MV-4-11 (cell line): Measurements from ENCODE around the gene RAD54L2.
"Not testable (repeated sequence)": the region's sequence is repeated elsewhere in the genome, so short reads cannot be mapped to it uniquely, and the experiment has no call there.

Experiments used
- DNase-seq: peaks from one replicate; lab custom pipeline; 2025; lab: John Stamatoyannopoulos, UW

Gene RAD54L2, protein sequence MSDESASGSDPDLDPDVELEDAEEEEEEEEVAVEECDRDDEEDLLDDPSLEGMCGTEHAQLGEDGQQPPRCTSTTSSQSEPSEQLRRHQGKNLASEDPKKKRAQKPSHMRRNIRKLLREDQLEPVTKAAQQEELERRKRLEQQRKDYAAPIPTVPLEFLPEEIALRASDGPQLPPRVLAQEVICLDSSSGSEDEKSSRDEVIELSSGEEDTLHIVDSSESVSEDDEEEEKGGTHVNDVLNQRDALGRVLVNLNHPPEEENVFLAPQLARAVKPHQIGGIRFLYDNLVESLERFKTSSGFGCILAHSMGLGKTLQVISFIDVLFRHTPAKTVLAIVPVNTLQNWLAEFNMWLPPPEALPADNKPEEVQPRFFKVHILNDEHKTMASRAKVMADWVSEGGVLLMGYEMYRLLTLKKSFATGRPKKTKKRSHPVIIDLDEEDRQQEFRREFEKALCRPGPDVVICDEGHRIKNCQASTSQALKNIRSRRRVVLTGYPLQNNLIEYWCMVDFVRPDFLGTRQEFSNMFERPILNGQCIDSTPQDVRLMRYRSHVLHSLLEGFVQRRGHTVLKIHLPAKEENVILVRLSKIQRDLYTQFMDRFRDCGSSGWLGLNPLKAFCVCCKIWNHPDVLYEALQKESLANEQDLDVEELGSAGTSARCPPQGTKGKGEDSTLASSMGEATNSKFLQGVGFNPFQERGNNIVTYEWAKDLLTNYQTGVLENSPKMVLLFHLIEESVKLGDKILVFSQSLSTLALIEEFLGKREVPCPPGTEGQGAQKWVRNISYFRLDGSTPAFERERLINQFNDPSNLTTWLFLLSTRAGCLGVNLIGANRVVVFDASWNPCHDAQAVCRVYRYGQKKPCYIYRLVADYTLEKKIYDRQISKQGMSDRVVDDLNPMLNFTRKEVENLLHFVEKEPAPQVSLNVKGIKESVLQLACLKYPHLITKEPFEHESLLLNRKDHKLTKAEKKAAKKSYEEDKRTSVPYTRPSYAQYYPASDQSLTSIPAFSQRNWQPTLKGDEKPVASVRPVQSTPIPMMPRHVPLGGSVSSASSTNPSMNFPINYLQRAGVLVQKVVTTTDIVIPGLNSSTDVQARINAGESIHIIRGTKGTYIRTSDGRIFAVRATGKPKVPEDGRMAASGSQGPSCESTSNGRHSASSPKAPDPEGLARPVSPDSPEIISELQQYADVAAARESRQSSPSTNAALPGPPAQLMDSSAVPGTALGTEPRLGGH (N-terminal part only)

GRCh38 chr3:51538459-51539290 is at the start of gene RAD54L2:
Gene RAD54L2 (plus strand): TSS chr3:51538719. CDS start chr3:51590421, 51,702 bp downstream.
- peak; percentile 55 for DNase-seq

GRCh38 chr3:51498876-51499738 is 39.4 kb upstream of the RAD54L2 start:
- DNase-seq: peak; percentile 95

GRCh38 chr3:51500632-51501131 is 37.8 kb upstream of the RAD54L2 start:
- no peak for DNase-seq

DNA sequence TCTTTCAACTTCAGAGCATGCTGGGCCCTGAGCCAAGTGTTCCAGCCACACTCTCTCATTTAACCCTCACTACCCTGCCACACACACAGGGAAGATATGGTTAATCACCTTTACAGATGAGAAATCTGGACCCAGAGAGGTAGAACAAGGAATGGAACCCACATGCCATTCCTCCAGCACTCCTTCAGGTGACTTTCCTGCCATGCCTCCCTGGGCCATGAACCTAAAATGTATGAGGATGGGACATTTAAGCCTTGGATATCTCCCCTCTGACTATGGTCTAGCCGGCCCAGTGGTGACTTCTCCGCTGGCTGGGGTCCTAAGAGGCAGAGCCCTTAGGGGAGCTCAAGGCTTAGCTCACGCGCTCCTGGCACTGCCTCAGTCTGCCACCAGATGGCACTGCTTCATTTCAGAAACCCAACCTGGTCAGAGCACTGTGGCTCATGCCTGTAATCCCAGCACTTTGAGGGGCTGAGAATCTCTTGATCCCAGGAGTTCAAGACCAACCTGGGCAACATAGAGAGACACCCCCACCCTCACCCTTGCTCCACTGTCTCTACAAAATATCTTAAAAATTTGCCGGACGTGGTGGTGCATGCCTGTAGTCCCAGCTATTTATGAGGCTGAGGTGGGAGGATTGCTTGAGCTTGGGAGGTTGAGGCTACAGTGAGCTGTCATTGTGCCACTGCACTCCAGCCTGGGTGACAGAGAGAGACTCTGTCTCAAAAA is 36.5 kb upstream of the RAD54L2 start:
- peak; percentile 56 for DNase-seq

- DNase-seq: no peak
These were observed 36.0 kb upstream of the RAD54L2 start for GRCh38 chr3:51502562-51502910.

DNA sequence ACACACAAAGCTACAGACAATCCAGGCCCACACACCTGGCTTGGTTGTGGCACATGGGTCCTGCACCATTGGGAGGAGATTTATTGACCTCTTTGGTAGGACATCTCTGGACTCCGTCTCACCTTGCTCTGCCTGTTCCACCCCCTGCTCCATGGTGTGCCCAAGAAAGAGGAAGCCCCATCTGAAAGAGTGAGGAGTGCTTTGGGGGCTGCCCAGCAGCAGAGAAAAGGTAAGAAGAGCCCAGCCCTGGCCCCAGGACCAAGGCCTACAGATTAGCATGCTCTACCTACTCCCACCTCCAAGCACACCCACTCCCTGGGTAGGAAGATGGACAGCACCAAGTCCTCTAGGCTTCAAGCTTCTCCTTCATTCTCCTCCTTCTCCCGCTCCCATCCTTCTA is 35.5 kb upstream of the RAD54L2 start:
- no peak for DNase-seq

DNA sequence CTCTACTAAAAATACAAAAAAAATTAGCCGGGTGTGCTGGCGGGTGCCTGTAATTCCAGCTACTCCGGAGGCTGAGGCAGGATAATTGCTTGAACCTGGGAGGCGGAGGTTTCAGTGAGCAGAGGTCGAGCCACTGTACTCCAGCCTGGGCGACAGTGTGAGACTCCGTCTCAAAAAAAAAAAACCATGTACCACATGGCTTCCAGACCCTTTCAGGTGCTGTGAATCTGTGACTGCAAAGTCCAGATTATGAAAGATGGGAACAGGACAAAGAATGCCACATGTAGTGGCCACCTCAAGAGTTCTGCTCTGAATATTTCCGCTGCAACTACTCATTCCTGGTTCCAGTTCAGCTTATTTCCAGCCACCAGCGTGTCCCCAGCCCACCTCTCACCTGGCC is 30.3 kb upstream of the RAD54L2 start:
- DNase-seq: no peak

GRCh38 chr3:51510996-51511395 is 27.5 kb upstream of the RAD54L2 start:
- no peak for DNase-seq

- no peak for DNase-seq
These were observed 24.3 kb upstream of the RAD54L2 start for GRCh38 chr3:51514210-51514609.

- DNase-seq: no peak
These were observed 18.7 kb upstream of the RAD54L2 start for GRCh38 chr3:51519848-51520247.

GRCh38 chr3:51520906-51521730 is 17.4 kb upstream of the RAD54L2 start:
- not testable (repeated sequence) for DNase-seq

DNA sequence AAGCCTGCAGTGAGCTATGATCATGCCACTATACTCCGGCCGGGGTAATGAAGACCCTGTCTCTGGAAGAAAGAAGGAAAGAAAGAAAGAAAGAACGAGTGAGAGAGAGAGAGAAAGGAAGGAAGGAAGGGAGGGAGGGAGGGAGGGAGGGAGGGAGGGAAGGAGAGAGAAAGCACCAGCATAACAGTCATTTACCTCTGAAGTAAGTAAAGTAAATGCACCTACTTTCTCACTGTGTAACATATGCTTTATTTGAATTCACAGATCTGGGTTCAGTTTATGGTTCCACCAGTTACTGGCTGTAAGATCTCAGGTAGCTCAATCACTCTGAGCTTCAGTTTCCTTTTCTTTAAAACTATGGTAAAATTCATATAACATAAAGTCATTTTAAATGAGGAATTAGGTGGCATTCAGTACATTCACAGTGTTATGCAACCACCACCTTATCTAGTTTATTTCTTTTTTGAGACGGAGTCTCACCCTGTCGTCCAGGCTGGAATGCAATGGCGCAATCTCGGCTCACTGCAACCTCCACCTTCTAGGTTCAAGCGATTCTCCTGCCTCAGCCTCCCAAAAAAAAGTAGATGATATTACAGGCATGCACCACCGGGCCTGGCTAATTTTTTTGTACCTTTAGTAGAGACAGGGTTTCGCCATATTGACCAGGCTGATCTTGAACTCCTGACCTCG is 16.1 kb upstream of the RAD54L2 start:
- peak; percentile 1 for DNase-seq

DNA sequence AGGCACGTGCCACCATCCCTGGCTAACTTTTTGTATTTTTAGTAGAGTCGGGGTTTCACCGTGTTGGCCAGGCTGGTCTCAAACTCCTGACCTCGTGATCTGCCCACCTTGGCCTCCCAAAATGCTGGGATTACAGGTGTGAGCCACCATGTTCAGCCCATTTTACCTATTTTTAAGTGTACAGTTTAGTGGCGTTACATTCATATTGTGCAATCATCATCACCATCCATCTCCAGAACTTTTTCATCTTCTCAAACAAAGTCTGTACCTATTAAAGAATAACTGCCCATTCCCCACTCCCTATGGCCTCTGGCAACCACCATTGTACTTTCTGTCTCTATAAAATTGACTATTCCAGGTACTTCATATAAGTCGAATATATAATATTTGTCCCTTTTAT is 13.6 kb upstream of the RAD54L2 start:
- DNase-seq: not testable (repeated sequence)

DNA sequence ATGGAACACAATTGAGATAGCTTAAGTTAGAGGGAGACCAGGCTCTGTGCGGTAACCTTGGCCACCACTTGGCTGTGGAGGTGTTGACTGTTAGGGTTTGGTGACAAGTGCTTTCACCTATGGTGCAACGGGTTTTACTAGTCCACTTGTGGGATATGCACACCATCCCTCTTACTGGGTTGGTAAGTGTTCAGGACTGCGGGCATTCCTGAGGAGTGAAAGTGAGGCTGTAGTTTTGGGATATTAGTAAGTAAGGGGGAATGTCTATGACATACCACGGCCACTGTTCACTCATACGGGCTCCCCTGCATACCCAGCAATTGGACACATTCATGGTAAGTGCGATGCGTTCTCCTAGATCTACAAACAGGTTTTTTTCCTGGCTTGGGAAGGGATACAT is 8.0 kb upstream of the RAD54L2 start:
- DNase-seq: no peak

DNA sequence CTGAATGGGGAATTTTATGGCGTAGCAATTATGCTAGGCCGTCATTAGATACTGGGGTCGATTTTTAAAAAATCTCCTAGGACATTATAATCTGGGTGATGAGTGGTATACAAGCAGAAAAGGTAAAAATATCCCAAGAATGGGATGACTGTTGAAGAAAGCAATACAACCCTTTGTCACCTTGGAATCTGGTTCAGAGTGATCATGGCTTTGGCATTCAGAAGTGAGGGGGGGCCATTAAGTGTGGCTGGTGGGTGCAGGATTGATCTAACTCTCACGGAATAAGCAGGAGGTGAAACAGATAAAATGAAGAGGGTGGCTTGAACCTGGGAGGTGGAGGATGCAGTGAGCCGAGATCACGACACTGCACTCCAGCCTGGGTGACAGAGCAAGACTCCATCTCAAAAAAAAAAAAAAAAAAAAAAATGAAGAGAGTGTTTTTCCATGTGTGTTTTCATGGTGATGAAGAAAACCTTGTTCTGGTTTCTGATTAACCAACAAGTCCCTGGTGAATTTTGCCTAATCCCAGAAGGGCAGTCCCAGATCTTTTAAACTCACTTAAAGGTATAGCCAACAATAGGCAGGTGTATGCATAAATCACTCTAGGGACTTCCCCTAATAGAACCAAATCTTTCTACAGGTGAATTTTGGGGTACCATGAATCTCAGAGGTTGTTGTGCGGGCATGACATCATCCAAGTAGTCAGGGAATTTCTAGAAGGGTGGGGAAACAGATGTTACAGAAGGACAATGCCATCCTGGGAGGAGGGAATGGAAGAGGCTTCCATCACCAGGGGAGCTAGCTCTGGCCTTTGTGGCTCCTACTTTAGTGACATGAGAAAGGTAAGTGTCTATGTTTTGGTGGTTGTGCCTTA is 3.1 kb upstream of the RAD54L2 start:
- DNase-seq: no peak

DNA sequence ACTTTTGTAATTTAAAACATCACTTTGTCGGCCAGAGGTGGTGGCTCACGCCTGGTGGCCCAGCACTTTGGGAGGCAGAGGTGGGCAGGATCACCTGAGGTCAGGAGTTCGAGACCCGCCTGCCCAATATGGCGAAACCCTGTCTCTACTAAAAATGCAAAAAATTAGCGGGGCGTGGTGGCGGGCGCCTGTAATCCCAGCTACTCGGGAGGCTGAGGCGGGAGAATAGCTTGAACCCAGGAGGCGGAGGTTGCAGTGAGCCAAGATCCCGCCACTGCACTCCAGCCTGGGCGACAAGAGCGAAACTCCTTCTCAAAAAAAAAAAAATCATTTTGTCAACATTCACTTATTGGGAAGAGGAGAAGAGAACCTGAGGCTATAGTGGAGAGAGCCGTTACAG is 888 bp upstream of the RAD54L2 start:
- DNase-seq: not testable (repeated sequence)

GRCh38 chr3:51538115-51538458 is 432 bp upstream of the RAD54L2 start:
- DNase-seq: no peak
